Measurements from ENCODE around the gene RERG.

DNA sequence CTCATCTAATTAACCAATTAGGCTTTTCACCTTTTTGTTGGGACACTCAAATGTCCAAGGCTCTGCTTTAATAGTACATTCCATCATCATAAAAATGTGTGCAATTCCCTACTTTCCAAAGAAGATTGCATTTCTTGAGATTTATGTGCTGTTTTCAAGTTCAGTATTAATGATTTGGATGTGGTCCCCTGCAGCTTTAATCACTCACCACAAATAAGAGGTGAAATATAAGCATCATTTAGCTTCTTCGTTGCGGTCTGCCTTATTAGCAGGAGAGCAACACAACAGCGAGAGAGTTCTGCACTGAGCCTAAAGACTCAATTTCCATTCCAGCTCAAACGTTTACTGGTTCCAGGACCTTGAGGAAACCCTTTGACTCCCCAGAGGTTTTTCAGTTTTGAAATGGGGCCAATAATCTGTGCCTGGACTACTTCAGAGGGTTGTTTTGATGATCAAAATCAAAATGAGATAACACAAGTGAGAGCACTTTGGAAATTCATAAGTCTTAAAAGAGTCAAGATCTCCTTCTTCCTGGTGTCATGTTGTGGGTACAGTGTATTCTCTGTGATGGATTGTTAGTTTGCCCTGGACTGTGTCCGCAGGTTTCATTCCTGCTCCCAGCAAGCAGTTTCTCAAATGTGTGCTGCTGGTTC is 53.1 kb downstream of the RERG start:
- TF ChIP-seq POLR2A (IDR thresholded peaks at IDR 0.05): peak in 1 of 2 donors; percentile 16
- TF ChIP-seq, protein P1, sequence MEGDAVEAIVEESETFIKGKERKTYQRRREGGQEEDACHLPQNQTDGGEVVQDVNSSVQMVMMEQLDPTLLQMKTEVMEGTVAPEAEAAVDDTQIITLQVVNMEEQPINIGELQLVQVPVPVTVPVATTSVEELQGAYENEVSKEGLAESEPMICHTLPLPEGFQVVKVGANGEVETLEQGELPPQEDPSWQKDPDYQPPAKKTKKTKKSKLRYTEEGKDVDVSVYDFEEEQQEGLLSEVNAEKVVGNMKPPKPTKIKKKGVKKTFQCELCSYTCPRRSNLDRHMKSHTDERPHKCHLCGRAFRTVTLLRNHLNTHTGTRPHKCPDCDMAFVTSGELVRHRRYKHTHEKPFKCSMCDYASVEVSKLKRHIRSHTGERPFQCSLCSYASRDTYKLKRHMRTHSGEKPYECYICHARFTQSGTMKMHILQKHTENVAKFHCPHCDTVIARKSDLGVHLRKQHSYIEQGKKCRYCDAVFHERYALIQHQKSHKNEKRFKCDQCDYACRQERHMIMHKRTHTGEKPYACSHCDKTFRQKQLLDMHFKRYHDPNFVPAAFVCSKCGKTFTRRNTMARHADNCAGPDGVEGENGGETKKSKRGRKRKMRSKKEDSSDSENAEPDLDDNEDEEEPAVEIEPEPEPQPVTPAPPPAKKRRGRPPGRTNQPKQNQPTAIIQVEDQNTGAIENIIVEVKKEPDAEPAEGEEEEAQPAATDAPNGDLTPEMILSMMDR (IDR thresholded peaks at IDR 0.05): no peak

Measured in uterus (tissue), 2 donors.